NCI-H146 treated with DMSO at 0.1 percent for 48 hours (cell line): Measurements from ENCODE around the gene GSG1L2.

ENCODE experiments used
- DNase-seq: peaks from one replicate; lab custom pipeline; 2025; ENCODE audit not compliant: unreplicated experiment; lab: John Stamatoyannopoulos, UW

GSG1L2 gene

GRCh38 chr17:9825641-9826150 is 3.8 kb upstream of the GSG1L2 start, which contains the start of gene GLP2R:
GLP2R (plus strand) TSS chr17:9825924; CDS start chr17:9826064, 140 bp downstream.
- DNase-seq, result no peak

- DNase-seq, result no peak
These were observed 3.0 kb upstream of the GSG1L2 start for GRCh38 chr17:9824797-9825338.

GRCh38 chr17:9824094-9824493 is 2.2 kb upstream of the GSG1L2 start:
- DNase-seq, result no peak

- DNase-seq, result no peak
These were observed 1.4 kb downstream of the GSG1L2 start for GRCh38 chr17:9820448-9820847.

- no peak for DNase-seq
These were observed 3.1 kb downstream of the GSG1L2 start for GRCh38 chr17:9818760-9819159.

- no peak for DNase-seq
These were observed 4.8 kb downstream of the GSG1L2 start for GRCh38 chr17:9817086-9817485.

GRCh38 chr17:9816472-9816871 is 5.4 kb downstream of the GSG1L2 start:
- no peak for DNase-seq

GRCh38 chr17:9814337-9814945 is 7.4 kb downstream of the GSG1L2 start:
- DNase-seq, result no peak

GRCh38 chr17:9813166-9813565 is 8.7 kb downstream of the GSG1L2 start:
- DNase-seq, result no peak

GRCh38 chr17:9811537-9811936 is 10.3 kb downstream of the GSG1L2 start:
- DNase-seq, result no peak

GRCh38 chr17:9811086-9811485 is 10.8 kb downstream of the GSG1L2 start:
- DNase-seq, result no peak

- DNase-seq, result no peak
These were observed 11.6 kb downstream of the GSG1L2 start for GRCh38 chr17:9810100-9810949.

- DNase-seq, result no peak
These were observed 12.5 kb downstream of the GSG1L2 start for GRCh38 chr17:9809409-9809808.

- DNase-seq, result no peak
These were observed 15.2 kb downstream of the GSG1L2 start for GRCh38 chr17:9806699-9807098.

- no peak for DNase-seq
These were observed 16.1 kb downstream of the GSG1L2 start for GRCh38 chr17:9805769-9806168.

GRCh38 chr17:9802697-9803096 is 19.2 kb downstream of the GSG1L2 start:
- DNase-seq, result no peak

- no peak for DNase-seq
These were observed 19.6 kb downstream of the GSG1L2 start for GRCh38 chr17:9802294-9802693.

GRCh38 chr17:9801505-9801904 is 20.4 kb downstream of the GSG1L2 start:
- no peak for DNase-seq

GRCh38 chr17:9798724-9799123 is 23.2 kb downstream of the GSG1L2 start:
- no peak for DNase-seq

- no peak for DNase-seq
These were observed 23.9 kb downstream of the GSG1L2 start for GRCh38 chr17:9798008-9798407.

GRCh38 chr17:9792181-9792840 is 29.6 kb downstream of the GSG1L2 start:
- DNase-seq, result no peak
